Immature natural killer cell (primary cell): ENCODE data around the gene TEAD1. TPM values are rescaled to one million over a fixed set of nuclear protein-coding genes. Genes with fewer than 3 reads are reported as not detected.

Experiments
- DNase-seq, 3 donors: peaks; one replicate each; pipeline ENCODE4 v3.0.0; 2022; ENCODE audit warnings: mixed read lengths in 1 of 3
- H3K27ac Mint-ChIP-seq, 6 donors: one replicate each; pipeline ENCODE4 v1.8.0; 2020; ENCODE audit warnings: mixed read lengths in 6 of 6, mild to moderate bottlenecking in 5 of 6, inconsistent platforms in 4 of 6, moderate library complexity in 3 of 6
- H3K27me3 Mint-ChIP-seq, 3 donors: one replicate each; pipeline ENCODE4 v1.8.0; 2020 to 2021; ENCODE audit warnings: low read depth in 3 of 3, mild to moderate bottlenecking in 3 of 3, mixed read lengths in 3 of 3, moderate library complexity in 3 of 3, inconsistent platforms in 1 of 3
- H3K36me3 Mint-ChIP-seq, 3 donors: one replicate each; pipeline ENCODE4 v1.8.0; 2020; ENCODE audit warnings: mixed read lengths in 3 of 3, inconsistent platforms in 2 of 3, mild to moderate bottlenecking in 2 of 3
- H3K4me1 Mint-ChIP-seq, 2 donors: one replicate each; pipeline ENCODE4 v1.8.0; 2020; ENCODE audit warnings: inconsistent platforms in 2 of 2, mild to moderate bottlenecking in 2 of 2, mixed read lengths in 2 of 2, moderate library complexity in 1 of 2
- H3K4me3 Mint-ChIP-seq, 5 donors: one replicate each; pipeline ENCODE4 v1.8.0; 2020; ENCODE audit warnings: mild to moderate bottlenecking in 5 of 5, mixed read lengths in 5 of 5, inconsistent platforms in 3 of 5, moderate library complexity in 3 of 5
- H3K9me3 Mint-ChIP-seq, 6 donors: one replicate each; pipeline ENCODE4 v1.8.0; 2020; ENCODE audit warnings: mild to moderate bottlenecking in 6 of 6, mixed read lengths in 6 of 6, inconsistent platforms in 4 of 6, moderate library complexity in 3 of 6
- polyA plus RNA-seq, 3 donors: library from polyadenylated mRNA; unstranded; fragments of 300-500 nt; fragmentation: Illumina TruSeq; gene quantifications; one replicate each; pipeline ENCODE4 v1.2.3, GENCODE V29; 2021

The TEAD1 gene
- polyA plus RNA-seq, 3 donors from 2014 or later: not detected

GRCh38 chr11:12729941-12730340 is 55.7 kb downstream of the TEAD1 start:
- H3K4me3 Mint-ChIP-seq: no peak overlapping the region
- peaks cover 0 to 3% (median 0%) of the 10 kb centered on the region in 6 donors for H3K9me3 Mint-ChIP-seq
- H3K4me1 Mint-ChIP-seq: peaks cover 0 to 9% of the 10 kb centered on the region in 2 donors
- H3K36me3 Mint-ChIP-seq: no peaks in the 10 kb centered on the region
- peaks cover 0 to 5% (median 4%) of the 10 kb centered on the region in 3 donors for H3K27me3 Mint-ChIP-seq
- DNase-seq: no peak
- no peak overlapping the region for H3K27ac Mint-ChIP-seq

DNA sequence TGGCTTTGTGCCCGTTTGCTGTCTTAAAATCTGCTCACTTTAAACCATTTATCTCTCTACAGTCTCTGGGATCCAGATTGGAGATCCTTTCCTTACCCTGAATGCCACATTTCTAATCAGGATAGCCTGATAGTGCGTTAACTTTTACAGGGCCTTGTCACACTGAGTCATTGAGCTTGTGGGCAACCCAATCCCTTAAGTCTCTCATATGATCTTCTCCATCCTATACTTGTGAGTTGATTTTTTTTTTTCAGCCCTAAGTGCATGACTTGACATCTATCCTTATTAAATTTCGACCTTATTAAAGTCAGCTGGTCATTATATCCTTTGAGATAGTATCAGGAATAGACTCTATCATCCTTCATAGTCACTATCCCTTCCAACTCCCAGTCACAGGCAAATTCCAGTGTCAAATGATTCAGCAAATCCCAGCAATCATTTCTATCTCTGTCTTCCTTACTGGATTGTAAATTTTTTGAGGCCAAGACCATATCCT is 57.7 kb downstream of the TEAD1 start:
- H3K9me3 Mint-ChIP-seq: peaks cover 0 to 3% (median 0%) of the 10 kb centered on the region in 6 donors
- H3K27ac Mint-ChIP-seq: no peak overlapping the region
- H3K4me3 Mint-ChIP-seq: no peak overlapping the region
- peaks cover 1 to 6% (median 4%) of the 10 kb centered on the region in 3 donors for H3K27me3 Mint-ChIP-seq
- DNase-seq: no peak
- H3K36me3 Mint-ChIP-seq: no peaks in the 10 kb centered on the region
- H3K4me1 Mint-ChIP-seq: no peaks in the 10 kb centered on the region

GRCh38 chr11:12733091-12733490 is 58.9 kb downstream of the TEAD1 start:
- Mint-ChIP-seq H3K9me3 (peaks cover 0 to 1% (median 0%) of the 10 kb centered on the region in 6 donors), H3K4me1 (no peaks in the 10 kb centered on the region), H3K4me3 (no peak overlapping the region), H3K27ac (no peak overlapping the region), H3K27me3 (peaks cover 0 to 2% (median 1%) of the 10 kb centered on the region in 3 donors), H3K36me3 (no peaks in the 10 kb centered on the region)
- DNase-seq: no peak

DNA sequence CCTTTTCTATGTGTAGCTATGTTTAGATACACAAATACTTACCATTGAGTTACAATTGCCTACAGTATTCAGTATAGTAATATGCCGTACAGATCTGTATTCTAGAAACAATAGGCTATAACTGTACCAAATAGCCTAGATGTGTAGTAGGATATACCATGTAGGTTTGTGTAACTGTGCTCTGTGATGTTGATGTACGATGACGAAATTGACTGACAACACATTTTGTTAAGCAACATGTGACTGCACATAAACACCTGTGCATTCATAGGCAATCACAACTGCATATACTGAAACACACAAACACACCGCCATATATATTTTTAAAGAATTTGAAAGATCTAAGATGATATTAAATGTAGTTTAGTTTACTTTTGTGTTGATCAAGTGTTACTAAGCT is 60.4 kb downstream of the TEAD1 start:
- Mint-ChIP-seq H3K9me3 (peaks cover 0 to 1% (median 0%) of the 10 kb centered on the region in 6 donors), H3K27ac (no peak overlapping the region), H3K36me3 (no peaks in the 10 kb centered on the region), H3K4me1 (no peaks in the 10 kb centered on the region), H3K27me3 (peaks cover 0 to 4% (median 1%) of the 10 kb centered on the region in 3 donors), H3K4me3 (no peak overlapping the region)
- no peak for DNase-seq

- H3K4me1 Mint-ChIP-seq: no peaks in the 10 kb centered on the region
- no peaks in the 10 kb centered on the region for H3K36me3 Mint-ChIP-seq
- H3K27me3 Mint-ChIP-seq: peaks cover 0 to 5% (median 1%) of the 10 kb centered on the region in 3 donors
- H3K9me3 Mint-ChIP-seq: peaks cover 0 to 2% (median 0%) of the 10 kb centered on the region in 6 donors
- no peak for DNase-seq
- H3K4me3 Mint-ChIP-seq: no peak overlapping the region
- H3K27ac Mint-ChIP-seq: no peak overlapping the region
These were observed 61.0 kb downstream of the TEAD1 start for GRCh38 chr11:12735262-12735661.

DNA sequence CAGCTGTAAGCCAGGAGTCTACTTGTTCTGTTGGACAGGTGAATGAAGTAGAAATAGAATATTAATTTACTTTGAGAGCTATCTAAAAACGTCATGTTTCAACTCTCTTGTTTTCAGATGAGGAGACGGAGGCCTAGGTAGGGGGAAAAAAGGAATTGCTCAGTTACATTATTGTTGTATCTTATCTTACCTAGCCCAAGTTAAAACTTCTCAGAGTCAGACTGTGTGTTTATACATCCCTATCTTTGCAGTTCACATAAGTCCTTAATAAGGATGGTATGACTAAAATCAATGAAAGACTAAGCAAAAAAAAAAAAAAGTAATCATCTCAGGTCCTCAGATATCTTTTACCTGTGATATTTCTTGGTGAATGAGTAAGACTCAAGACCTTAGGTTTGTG is 62.8 kb downstream of the TEAD1 start:
- Mint-ChIP-seq H3K27ac (no peak overlapping the region), H3K27me3 (peaks cover 0 to 9% (median 1%) of the 10 kb centered on the region in 3 donors), H3K4me3 (no peak overlapping the region), H3K4me1 (no peaks in the 10 kb centered on the region), H3K36me3 (no peaks in the 10 kb centered on the region), H3K9me3 (peaks cover 0 to 2% (median 0%) of the 10 kb centered on the region in 6 donors)
- DNase-seq: no peak

DNA sequence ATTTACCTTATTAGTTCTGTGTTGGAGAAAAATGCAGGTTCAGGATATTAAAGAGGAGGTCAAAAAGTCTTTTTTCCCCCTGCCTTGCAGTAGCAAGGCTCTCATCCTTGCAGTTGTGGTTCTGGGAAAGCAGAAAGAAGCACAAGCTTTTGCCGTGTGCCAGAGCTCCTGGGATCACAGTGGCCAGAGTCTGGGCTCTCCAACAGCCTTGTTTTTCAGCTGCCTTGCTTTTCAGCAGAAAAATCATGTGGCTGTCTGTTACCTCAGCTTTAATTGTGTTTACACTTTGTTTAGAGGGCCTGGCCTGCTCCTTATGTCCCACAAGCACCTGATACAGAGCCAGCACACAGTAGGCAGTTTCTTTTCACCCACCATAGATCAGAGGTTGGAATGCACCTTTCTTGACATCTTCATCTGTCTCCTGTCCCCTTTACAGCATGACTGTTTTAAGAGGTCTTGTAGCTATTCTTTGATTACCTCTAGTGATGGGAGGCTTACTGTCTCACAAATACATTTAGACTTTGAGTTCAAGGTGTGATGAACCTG is 67.5 kb downstream of the TEAD1 start:
- Mint-ChIP-seq H3K27me3 (peaks cover 0 to 13% (median 0%) of the 10 kb centered on the region in 3 donors), H3K36me3 (no peaks in the 10 kb centered on the region), H3K9me3 (peaks cover 0 to 2% (median 0%) of the 10 kb centered on the region in 6 donors), H3K4me1 (no peaks in the 10 kb centered on the region), H3K4me3 (no peak overlapping the region), H3K27ac (no peak overlapping the region)
- no peak for DNase-seq

- H3K36me3 Mint-ChIP-seq: no peaks in the 10 kb centered on the region
- H3K4me3 Mint-ChIP-seq: no peak overlapping the region
- no peak for DNase-seq
- H3K27ac Mint-ChIP-seq: no peak overlapping the region
- H3K9me3 Mint-ChIP-seq: peaks cover 0 to 2% (median 0%) of the 10 kb centered on the region in 6 donors
- peaks cover 0 to 20% (median 0%) of the 10 kb centered on the region in 3 donors for H3K27me3 Mint-ChIP-seq
- no peaks in the 10 kb centered on the region for H3K4me1 Mint-ChIP-seq
These were observed 69.7 kb downstream of the TEAD1 start for GRCh38 chr11:12743834-12744449.

GRCh38 chr11:12744826-12745502 is 70.7 kb downstream of the TEAD1 start:
- no peaks in the 10 kb centered on the region for H3K36me3 Mint-ChIP-seq
- peaks cover 0 to 2% (median 0%) of the 10 kb centered on the region in 6 donors for H3K9me3 Mint-ChIP-seq
- DNase-seq: no peak
- H3K4me3 Mint-ChIP-seq: no peak overlapping the region
- H3K27me3 Mint-ChIP-seq: peaks cover 0 to 18% (median 0%) of the 10 kb centered on the region in 3 donors
- H3K4me1 Mint-ChIP-seq: no peaks in the 10 kb centered on the region
- no peak overlapping the region for H3K27ac Mint-ChIP-seq

GRCh38 chr11:12745787-12746186 is 71.6 kb downstream of the TEAD1 start:
- Mint-ChIP-seq H3K27ac (no peak overlapping the region), H3K4me3 (no peak overlapping the region), H3K9me3 (no peaks in the 10 kb centered on the region), H3K36me3 (no peaks in the 10 kb centered on the region), H3K4me1 (no peaks in the 10 kb centered on the region), H3K27me3 (peaks cover 2 to 14% (median 3%) of the 10 kb centered on the region in 3 donors)
- DNase-seq: no peak

DNA sequence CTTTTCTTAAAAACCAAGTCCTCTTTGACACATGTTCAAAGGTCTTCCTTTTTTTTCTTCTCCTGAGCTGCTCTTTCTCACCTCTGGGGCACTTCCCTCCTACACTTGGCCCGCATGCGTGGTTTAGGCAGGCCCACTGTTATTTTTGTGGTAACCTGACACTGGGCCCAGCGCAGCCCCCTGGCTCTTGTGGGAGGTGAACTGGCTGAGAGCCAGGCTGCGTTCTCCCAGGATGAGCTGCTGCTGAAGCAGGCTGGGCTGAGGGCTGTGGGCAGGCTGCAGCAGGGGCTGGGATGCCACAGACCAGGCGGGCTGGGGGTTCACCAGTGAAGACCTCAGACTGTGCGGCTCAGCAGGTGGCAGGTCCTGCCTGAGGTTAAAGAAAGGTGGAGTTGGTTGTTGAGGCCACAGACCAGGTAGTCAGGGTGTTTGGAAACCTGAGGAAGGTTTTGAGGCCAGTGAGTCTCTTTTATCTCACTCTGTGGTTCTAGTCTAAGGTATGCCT is 72.4 kb downstream of the TEAD1 start:
- Mint-ChIP-seq H3K9me3 (no peaks in the 10 kb centered on the region), H3K36me3 (no peaks in the 10 kb centered on the region), H3K4me1 (no peaks in the 10 kb centered on the region), H3K4me3 (no peak overlapping the region), H3K27me3 (peaks cover 2 to 13% (median 4%) of the 10 kb centered on the region in 3 donors), H3K27ac (no peak overlapping the region)
- peak; percentile 1 to 14 (median 4) for DNase-seq

DNA sequence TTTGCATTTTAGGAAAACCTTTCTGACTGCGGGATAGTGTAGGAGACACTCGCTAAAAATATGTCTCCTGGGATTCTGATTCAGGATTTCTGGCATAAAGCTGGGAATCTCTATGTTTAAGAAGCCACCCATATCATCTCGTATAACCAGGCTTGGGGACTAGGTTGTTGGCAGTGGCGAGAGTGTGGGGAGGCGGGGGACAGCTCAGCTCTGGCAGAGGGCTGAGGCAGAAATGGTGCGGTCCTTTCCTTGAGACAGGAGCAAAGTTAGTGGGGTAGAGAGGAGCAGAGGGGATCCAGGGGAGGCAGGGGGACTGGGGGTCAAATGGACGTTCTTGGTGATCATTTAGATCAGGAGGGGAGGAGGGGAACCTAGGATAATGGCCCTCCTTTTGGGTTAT is 74.3 kb downstream of the TEAD1 start:
- Mint-ChIP-seq H3K4me1 (no peaks in the 10 kb centered on the region), H3K4me3 (no peak overlapping the region)

DNA sequence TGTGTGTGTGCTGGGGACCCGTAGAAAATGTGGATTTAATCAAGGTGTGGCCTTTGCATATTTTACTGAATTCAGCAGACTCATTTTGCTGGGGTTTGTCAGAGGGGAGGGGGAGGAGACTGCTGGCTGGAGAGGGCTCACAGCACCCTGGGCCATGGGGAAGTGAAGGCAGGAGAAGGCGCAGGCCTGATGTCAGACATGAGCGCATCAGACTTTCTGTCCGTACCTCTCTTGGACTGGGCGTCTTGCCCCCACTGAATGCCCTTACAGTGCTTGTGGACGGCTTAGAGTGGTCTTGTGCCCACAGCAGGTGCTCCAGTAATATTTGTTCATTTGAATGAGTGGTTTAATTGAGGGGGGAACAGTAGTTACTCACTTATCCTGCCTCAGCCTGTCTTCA is 75.2 kb downstream of the TEAD1 start:
- H3K9me3 Mint-ChIP-seq: no peaks in the 10 kb centered on the region
- peaks cover 2 to 13% (median 4%) of the 10 kb centered on the region in 3 donors for H3K27me3 Mint-ChIP-seq
- no peak for DNase-seq
- no peaks in the 10 kb centered on the region for H3K4me1 Mint-ChIP-seq
- H3K36me3 Mint-ChIP-seq: no peaks in the 10 kb centered on the region
- H3K4me3 Mint-ChIP-seq: no peak overlapping the region
- H3K27ac Mint-ChIP-seq: no peak overlapping the region

More for the DNA sequence above, 74.3 kb downstream of the TEAD1 start:
- Mint-ChIP-seq H3K36me3 (no peaks in the 10 kb centered on the region), H3K27me3 (peaks cover 2 to 13% (median 4%) of the 10 kb centered on the region in 3 donors), H3K9me3 (no peaks in the 10 kb centered on the region), H3K27ac (no peak overlapping the region)
- no peak for DNase-seq

DNA sequence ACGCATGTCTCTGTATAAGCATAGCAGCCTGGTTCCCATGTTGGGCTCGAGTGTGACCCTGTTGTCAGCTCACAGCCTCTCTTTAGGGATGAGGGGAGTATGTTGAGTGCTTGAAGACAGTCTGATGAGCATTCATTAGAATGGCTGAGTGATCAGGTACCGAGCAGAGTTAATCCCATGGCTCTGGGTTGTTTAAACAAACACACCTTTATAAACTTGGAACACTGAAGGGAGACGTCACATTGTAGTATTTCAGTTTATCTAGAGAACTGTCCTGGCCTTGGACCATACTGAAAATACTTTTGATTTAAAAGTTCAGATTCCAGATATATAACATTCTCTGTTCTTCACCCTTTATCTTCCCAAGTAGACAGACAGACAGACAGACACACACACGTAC is 76.0 kb downstream of the TEAD1 start:
- DNase-seq: no peak
- peaks cover 2 to 12% (median 4%) of the 10 kb centered on the region in 3 donors for H3K27me3 Mint-ChIP-seq
- H3K36me3 Mint-ChIP-seq: no peaks in the 10 kb centered on the region
- no peak overlapping the region for H3K4me3 Mint-ChIP-seq
- H3K27ac Mint-ChIP-seq: no peak overlapping the region
- no peaks in the 10 kb centered on the region for H3K4me1 Mint-ChIP-seq
- H3K9me3 Mint-ChIP-seq: no peaks in the 10 kb centered on the region
